PC-9 (cell line): Measurements from ENCODE around the gene CILP2. TPM values are rescaled to one million over a fixed set of nuclear protein-coding genes. Genes with fewer than 3 reads are reported as not detected.

Source experiments
- BruUV-seq: library from RNA; stranded (reverse); fragments of 400-500 nt; replicated peaks from 2 replicates; lab custom pipeline; 2021; lab: Mats Ljungman, UMichigan
- CTCF ChIA-PET: fragments of 300-600 bp; sonication (Branson Sonifier 250); formaldehyde crosslinking; loops from one replicate; lab custom pipeline; 2022; ENCODE audit warnings: antibody characterized with exemption; lab: Charles Lee
- POLR2A ChIA-PET: fragments of 300-600 bp; sonication (Branson Sonifier 250); formaldehyde crosslinking; loops from one replicate; lab custom pipeline; 2022; ENCODE audit warnings: antibody characterized with exemption; ENCODE audit not compliant: unreplicated experiment; lab: Charles Lee
- DNase-seq, 2 experiments: peaks; one replicate each; pipeline versions ENCODE4 v3.0.0 to v3.0.0-alpha.2; 2015 to 2022; ENCODE audit warnings: mixed read lengths in 1 of 2
- H2AFZ ChIP-seq: fragments of 200-600 bp; sonication (generic); 2 replicates; pipeline ENCODE4 v1.8.1; 2017; ENCODE audit warnings: antibody characterized with exemption
- H3F3A ChIP-seq: fragments of 200-600 bp; sonication (generic); 2 replicates; pipeline ENCODE4 v1.8.1; 2017; ENCODE audit warnings: antibody characterized with exemption, mild to moderate bottlenecking, low read depth; ENCODE audit not compliant: insufficient read depth
- H3K27ac ChIP-seq: fragments of 200-600 bp; sonication (generic); 2 replicates; pipeline ENCODE4 v1.6.1; 2016; ENCODE audit warnings: mixed run types
- H3K27me3 ChIP-seq: fragments of 200-600 bp; sonication (generic); 2 replicates; pipeline ENCODE4 v1.6.1; 2016; ENCODE audit warnings: low read depth, mixed run types; ENCODE audit not compliant: insufficient read depth
- H3K36me3 ChIP-seq: fragments of 200-600 bp; sonication (generic); 2 replicates; pipeline ENCODE4 v1.6.1; 2016; ENCODE audit warnings: low read depth, mixed run types
- H3K4me1 ChIP-seq: fragments of 200-600 bp; sonication (generic); replicated peaks from 2 replicates; pipeline ENCODE4 v1.6.1; 2016; ENCODE audit warnings: mixed run types; ENCODE audit not compliant: insufficient read depth
- H3K4me2 ChIP-seq: fragments of 200-600 bp; sonication (generic); 2 replicates; pipeline ENCODE4 v1.6.1; 2017; ENCODE audit warnings: mixed run types
- H3K4me3 ChIP-seq: fragments of 200-600 bp; sonication (generic); 2 replicates; pipeline ENCODE4 v1.6.1; 2016; ENCODE audit warnings: mixed run types
- H3K79me2 ChIP-seq: fragments of 200-600 bp; sonication (generic); 2 replicates; pipeline ENCODE4 v1.6.1; 2017; ENCODE audit warnings: low read depth, mixed run types
- H3K9me2 ChIP-seq: fragments of 200-600 bp; sonication (generic); 2 replicates; pipeline ENCODE4 v1.8.1; 2017; ENCODE audit warnings: mild to moderate bottlenecking; ENCODE audit not compliant: insufficient read depth
- H3K9me3 ChIP-seq: fragments of 200-600 bp; sonication (generic); 2 replicates; pipeline ENCODE4 v1.8.1; 2016; ENCODE audit warnings: low read depth; ENCODE audit not compliant: insufficient read depth
- H4K20me1 ChIP-seq: fragments of 200-600 bp; sonication (generic); 2 replicates; pipeline ENCODE4 v1.8.1; 2017; ENCODE audit not compliant: insufficient read depth
- EZH2 ChIP-seq: fragments of 200-600 bp; sonication (generic); IDR thresholded peaks from 2 replicates; pipeline ENCODE4 v1.8.0; 2017; ENCODE audit warnings: antibody characterized with exemption, low read depth
- intact Hi-C: fragments of 100-400 bp; cut with micrococcal nuclease; formaldehyde crosslinking; loops from one replicate; pipeline ENCODE4 v1.10.0; 2022; ENCODE audit not compliant: unreplicated experiment
- total RNA-seq: library from RNA; stranded (reverse); gene quantifications from 2 replicates; pipeline ENCODE4 v1.2.3, GENCODE V29; 2021
- TF ChIP-seq, protein P1 (sequence below): fragments of 200-600 bp; sonication (generic); conservative IDR thresholded peaks from 2 replicates; pipeline ENCODE4 v1.6.1; 2017; ENCODE audit warnings: mixed run types, antibody characterized with exemption, mild to moderate bottlenecking, moderate library complexity

Gene CILP2
- total RNA-seq, 1 experiment from 2014 or later, result 1.1 TPM

- BruUV-seq, result no TSS peak
Measured at GRCh38 chr19:19567391-19567790, 29.3 kb downstream of the CILP2 start.

DNA sequence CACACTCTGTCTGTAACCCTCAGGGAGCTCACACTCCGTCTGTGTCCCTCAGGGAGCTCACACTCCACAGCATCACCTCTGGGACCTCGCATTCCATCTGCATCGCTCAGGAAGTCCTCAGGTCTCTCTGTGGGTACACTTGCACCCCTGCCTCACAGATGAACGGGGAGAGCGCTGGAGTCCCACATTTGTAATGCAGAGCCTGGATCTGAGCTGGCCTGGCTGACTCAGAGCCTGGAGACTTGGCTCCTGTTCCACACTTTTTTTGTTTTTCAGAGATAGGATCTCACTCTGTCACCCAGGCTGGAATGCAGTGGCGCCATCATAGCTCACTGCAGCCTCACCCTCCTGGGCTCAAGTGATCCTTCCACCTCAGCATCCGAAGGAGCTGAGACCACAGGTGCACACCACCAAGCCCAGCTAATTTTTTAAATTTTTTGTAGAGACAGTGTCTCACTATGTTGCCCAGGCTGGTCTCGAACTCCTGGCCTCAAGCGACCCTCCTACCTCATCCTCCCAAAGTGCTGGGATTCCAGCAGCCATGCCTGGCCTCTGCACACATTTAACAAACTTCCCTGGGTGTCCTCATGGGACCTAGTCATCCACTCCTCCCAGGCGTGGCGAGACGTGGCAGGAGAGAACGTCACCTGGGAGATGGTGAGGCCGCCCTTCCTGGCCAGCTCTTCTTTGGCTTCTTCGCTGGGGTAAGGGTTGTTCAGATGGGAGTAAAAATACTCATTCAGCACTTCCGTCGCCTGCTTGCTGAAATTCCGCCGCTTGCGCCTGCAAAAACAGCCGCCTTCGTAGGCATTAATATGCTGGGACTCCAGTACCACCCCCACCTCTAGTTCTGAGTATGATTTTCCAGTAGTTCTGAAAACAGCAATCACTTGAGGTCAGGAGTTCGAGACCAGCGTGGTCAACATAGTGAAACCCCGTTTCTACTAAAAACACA lies 31.0 kb downstream of the CILP2 start:
- intact Hi-C loops, result no loop called here
- H3K4me3 ChIP-seq, result no peak overlapping the region
- TF ChIP-seq, protein P1, sequence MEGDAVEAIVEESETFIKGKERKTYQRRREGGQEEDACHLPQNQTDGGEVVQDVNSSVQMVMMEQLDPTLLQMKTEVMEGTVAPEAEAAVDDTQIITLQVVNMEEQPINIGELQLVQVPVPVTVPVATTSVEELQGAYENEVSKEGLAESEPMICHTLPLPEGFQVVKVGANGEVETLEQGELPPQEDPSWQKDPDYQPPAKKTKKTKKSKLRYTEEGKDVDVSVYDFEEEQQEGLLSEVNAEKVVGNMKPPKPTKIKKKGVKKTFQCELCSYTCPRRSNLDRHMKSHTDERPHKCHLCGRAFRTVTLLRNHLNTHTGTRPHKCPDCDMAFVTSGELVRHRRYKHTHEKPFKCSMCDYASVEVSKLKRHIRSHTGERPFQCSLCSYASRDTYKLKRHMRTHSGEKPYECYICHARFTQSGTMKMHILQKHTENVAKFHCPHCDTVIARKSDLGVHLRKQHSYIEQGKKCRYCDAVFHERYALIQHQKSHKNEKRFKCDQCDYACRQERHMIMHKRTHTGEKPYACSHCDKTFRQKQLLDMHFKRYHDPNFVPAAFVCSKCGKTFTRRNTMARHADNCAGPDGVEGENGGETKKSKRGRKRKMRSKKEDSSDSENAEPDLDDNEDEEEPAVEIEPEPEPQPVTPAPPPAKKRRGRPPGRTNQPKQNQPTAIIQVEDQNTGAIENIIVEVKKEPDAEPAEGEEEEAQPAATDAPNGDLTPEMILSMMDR, result no peak
- TF ChIP-seq EZH2, result no peak
- H3K9me3 ChIP-seq, result no peaks in the 10 kb centered on the region
- peaks cover 11% of the 10 kb centered on the region for H3F3A ChIP-seq
- ChIA-PET POLR2A (interaction anchor here (0.6 to 1.1 kb wide), 3 partner anchors 36 to 60 kb away, joined by 3 to 5 read pairs (median 4); no protein-coding TSS in a partner anchor), CTCF (interaction anchor here (0.6 to 1.1 kb wide), 3 partner anchors 13 to 471 kb away, joined by 3 read pairs; partner anchors contain the start of gene GMIP)
- no peaks in the 10 kb centered on the region for H3K9me2 ChIP-seq
- peaks cover 10% of the 10 kb centered on the region for H3K4me1 ChIP-seq
- H3K79me2 ChIP-seq, result no peaks in the 10 kb centered on the region
- H3K36me3 ChIP-seq, result no peaks in the 10 kb centered on the region
- peak; percentile 64 to 71 for DNase-seq
- H4K20me1 ChIP-seq, result no peaks in the 10 kb centered on the region
- no peak overlapping the region for H2AFZ ChIP-seq
- H3K27me3 ChIP-seq, result no peaks in the 10 kb centered on the region
- no peak overlapping the region for H3K4me2 ChIP-seq
- no peak overlapping the region for H3K27ac ChIP-seq
- no TSS peak for BruUV-seq

More at GRCh38 chr19:19567391-19567790, 29.3 kb downstream of the CILP2 start:
- Histone ChIP-seq H3K79me2 (no peaks in the 10 kb centered on the region), H3K4me2 (no peak overlapping the region), H3K36me3 (no peaks in the 10 kb centered on the region), H3K4me1 (peaks cover 10% of the 10 kb centered on the region), H3K9me2 (no peaks in the 10 kb centered on the region), H3K27ac (no peak overlapping the region), H2AFZ (no peak overlapping the region), H4K20me1 (no peaks in the 10 kb centered on the region), H3K4me3 (no peak overlapping the region), H3K9me3 (no peaks in the 10 kb centered on the region), H3K27me3 (no peaks in the 10 kb centered on the region), H3F3A (peaks cover 11% of the 10 kb centered on the region)
- TF ChIP-seq, protein P1, result no peak
- TF ChIP-seq EZH2, result no peak
- CTCF ChIA-PET, result no interaction called here
- intact Hi-C loops, result no loop called here
- DNase-seq, result no peak
- POLR2A ChIA-PET, result no interaction called here

GRCh38 chr19:19570571-19570970 lies 32.5 kb downstream of the CILP2 start:
- no TSS peak for BruUV-seq
- ChIA-PET POLR2A (no interaction called here), CTCF (no interaction called here)
- no peak for TF ChIP-seq EZH2
- TF ChIP-seq, protein P1, result no peak
- no peak overlapping the region for H3K4me3 ChIP-seq
- no peaks in the 10 kb centered on the region for H3K27me3 ChIP-seq
- no peaks in the 10 kb centered on the region for H3K9me3 ChIP-seq
- no peaks in the 10 kb centered on the region for H3K36me3 ChIP-seq
- intact Hi-C loops, result no loop called here
- DNase-seq, result no peak
- H3K9me2 ChIP-seq, result no peaks in the 10 kb centered on the region
- peaks cover 15% of the 10 kb centered on the region for H3F3A ChIP-seq
- no peak overlapping the region for H3K4me2 ChIP-seq
- no peak overlapping the region for H2AFZ ChIP-seq
- H3K4me1 ChIP-seq, result peaks cover 10% of the 10 kb centered on the region
- H3K79me2 ChIP-seq, result no peaks in the 10 kb centered on the region
- no peaks in the 10 kb centered on the region for H4K20me1 ChIP-seq
- H3K27ac ChIP-seq, result no peak overlapping the region
